OCI-LY1 (cell line): ENCODE results near the gene LRP5.
A peak's percentile ranks its signal among the peaks of the same experiment; 100 is the strongest.

Source experiments
- H2AFZ ChIP-seq: fragments of 200-600 bp; sonication (generic), shearing (Covaris generic); 2 replicates; pipeline ENCODE4 v1.6.0; 2014; ENCODE audit warnings: antibody characterized with exemption, mild to moderate bottlenecking, low read length
- H3F3A ChIP-seq: fragments of 200-600 bp; sonication (generic), shearing (Covaris generic); 2 replicates; pipeline ENCODE4 v1.6.0; 2014; ENCODE audit warnings: mild to moderate bottlenecking, antibody characterized with exemption, low read length, moderate library complexity; ENCODE audit not compliant: insufficient read depth
- H3K27ac ChIP-seq: fragments of 200-600 bp; sonication (generic); 2 replicates; pipeline ENCODE4 v1.5.1; 2014; ENCODE audit warnings: low read length, mixed run types, mild to moderate bottlenecking, low read depth; ENCODE audit not compliant: poor library complexity, severe bottlenecking
- H3K27me3 ChIP-seq: fragments of 200-600 bp; sonication (generic); 2 replicates; pipeline ENCODE4 v1.6.0; 2014; ENCODE audit warnings: antibody characterized with exemption, mild to moderate bottlenecking, low read length, moderate library complexity; ENCODE audit not compliant: insufficient read depth
- H3K36me3 ChIP-seq: fragments of 200-600 bp; sonication (generic); 2 replicates; pipeline ENCODE4 v1.6.1; 2014; ENCODE audit warnings: mild to moderate bottlenecking, antibody characterized with exemption, low read length, moderate library complexity, mixed read lengths; ENCODE audit not compliant: insufficient read depth
- H3K4me1 ChIP-seq: fragments of 200-600 bp; sonication (generic); 2 replicates; pipeline ENCODE4 v1.5.1; 2014; ENCODE audit warnings: mild to moderate bottlenecking, low read length, moderate library complexity; ENCODE audit not compliant: insufficient read depth, severe bottlenecking
- H3K4me2 ChIP-seq: fragments of 200-600 bp; sonication (generic), shearing (Covaris generic); 2 replicates; pipeline ENCODE4 v1.6.1; 2014; ENCODE audit warnings: low read length
- H3K4me3 ChIP-seq: fragments of 200-600 bp; sonication (generic); 2 replicates; pipeline ENCODE4 v1.5.1; 2014; ENCODE audit warnings: low read length, low read depth, mild to moderate bottlenecking, mixed read lengths; ENCODE audit not compliant: poor library complexity, severe bottlenecking
- H3K79me2 ChIP-seq: fragments of 200-600 bp; shearing (Covaris generic); 2 replicates; pipeline ENCODE4 v1.6.1; 2016; ENCODE audit warnings: mixed run types, low read length, mixed read lengths; ENCODE audit not compliant: insufficient read depth
- H3K9ac ChIP-seq: fragments of 200-600 bp; sonication (generic), shearing (Covaris generic); 2 replicates; pipeline ENCODE4 v1.6.1; 2014; ENCODE audit warnings: mild to moderate bottlenecking, low read length, mixed read lengths
- H3K9me2 ChIP-seq: fragments of 200-600 bp; sonication (generic), shearing (Covaris generic); 2 replicates; pipeline ENCODE4 v1.6.1; 2014; ENCODE audit warnings: low read depth, mild to moderate bottlenecking, low read length, mixed read lengths
- H3K9me3 ChIP-seq: fragments of 200-600 bp; shearing (Covaris generic); 2 replicates; pipeline ENCODE4 v1.6.1; 2014; ENCODE audit warnings: low read length, mixed read lengths
- H4K20me1 ChIP-seq: fragments of 200-600 bp; sonication (generic), shearing (Covaris generic); 2 replicates; pipeline ENCODE4 v1.6.0; 2016; ENCODE audit warnings: mild to moderate bottlenecking, low read length; ENCODE audit not compliant: insufficient read depth
- EZH2 ChIP-seq: fragments of 200-600 bp; sonication (generic), shearing (Covaris generic); IDR thresholded peaks from 2 replicates; pipeline ENCODE4 v1.8.0; 2017; ENCODE audit warnings: borderline replicate concordance, mixed run types, mild to moderate bottlenecking, antibody characterized with exemption, low read length, moderate library complexity, mixed read lengths
- TF ChIP-seq, protein P1 (sequence below): fragments of 200-600 bp; sonication (generic), shearing (Covaris generic); IDR thresholded peaks from 2 replicates; pipeline ENCODE4 v1.5.1; 2017; ENCODE audit warnings: mild to moderate bottlenecking, antibody characterized with exemption, low read length, moderate library complexity, mixed read lengths

Gene LRP5

GRCh38 chr11:68297052-68297378, 15.4 kb upstream of the LRP5 start:
- H3K4me2 ChIP-seq: no peak overlapping the region
- TF ChIP-seq EZH2: no peak
- TF ChIP-seq, protein P1, sequence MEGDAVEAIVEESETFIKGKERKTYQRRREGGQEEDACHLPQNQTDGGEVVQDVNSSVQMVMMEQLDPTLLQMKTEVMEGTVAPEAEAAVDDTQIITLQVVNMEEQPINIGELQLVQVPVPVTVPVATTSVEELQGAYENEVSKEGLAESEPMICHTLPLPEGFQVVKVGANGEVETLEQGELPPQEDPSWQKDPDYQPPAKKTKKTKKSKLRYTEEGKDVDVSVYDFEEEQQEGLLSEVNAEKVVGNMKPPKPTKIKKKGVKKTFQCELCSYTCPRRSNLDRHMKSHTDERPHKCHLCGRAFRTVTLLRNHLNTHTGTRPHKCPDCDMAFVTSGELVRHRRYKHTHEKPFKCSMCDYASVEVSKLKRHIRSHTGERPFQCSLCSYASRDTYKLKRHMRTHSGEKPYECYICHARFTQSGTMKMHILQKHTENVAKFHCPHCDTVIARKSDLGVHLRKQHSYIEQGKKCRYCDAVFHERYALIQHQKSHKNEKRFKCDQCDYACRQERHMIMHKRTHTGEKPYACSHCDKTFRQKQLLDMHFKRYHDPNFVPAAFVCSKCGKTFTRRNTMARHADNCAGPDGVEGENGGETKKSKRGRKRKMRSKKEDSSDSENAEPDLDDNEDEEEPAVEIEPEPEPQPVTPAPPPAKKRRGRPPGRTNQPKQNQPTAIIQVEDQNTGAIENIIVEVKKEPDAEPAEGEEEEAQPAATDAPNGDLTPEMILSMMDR: no peak
- no peaks in the 10 kb centered on the region for H3F3A ChIP-seq
- no peak overlapping the region for H3K4me3 ChIP-seq
- no peak overlapping the region for H2AFZ ChIP-seq
- H3K27me3 ChIP-seq: peaks cover under 1% of the 10 kb centered on the region; the same call in 1 of the 2 replicates
- H4K20me1 ChIP-seq: no peaks in the 10 kb centered on the region
- H3K4me1 ChIP-seq: peaks cover 5% of the 10 kb centered on the region
- no peaks in the 10 kb centered on the region for H3K9me2 ChIP-seq
- H3K36me3 ChIP-seq: no peaks in the 10 kb centered on the region
- H3K27ac ChIP-seq: no peak overlapping the region
- H3K9ac ChIP-seq: no peak overlapping the region
- H3K79me2 ChIP-seq: no peaks in the 10 kb centered on the region
- H3K9me3 ChIP-seq: no peaks in the 10 kb centered on the region

DNA sequence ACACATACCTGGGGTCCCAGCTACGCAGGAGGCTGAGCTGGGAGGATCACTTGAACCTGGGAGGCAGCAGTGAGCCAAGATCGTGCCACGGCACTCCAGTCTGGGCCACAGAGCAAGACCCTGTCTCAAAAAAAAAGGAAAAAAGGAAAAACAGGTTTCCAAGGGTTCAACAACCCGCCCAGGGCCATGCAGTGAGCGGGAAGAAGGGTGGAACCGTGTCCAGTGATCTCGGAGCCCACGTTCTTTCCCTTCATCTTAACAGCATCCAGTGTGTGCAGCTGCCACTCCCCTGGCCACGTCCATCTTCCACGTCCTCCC, 14.9 kb upstream of the LRP5 start:
- Histone ChIP-seq H4K20me1 (no peaks in the 10 kb centered on the region), H3K9me2 (no peaks in the 10 kb centered on the region), H3K79me2 (no peaks in the 10 kb centered on the region), H3K9me3 (no peaks in the 10 kb centered on the region), H3K4me2 (no peak overlapping the region), H2AFZ (no peak overlapping the region), H3F3A (no peaks in the 10 kb centered on the region), H3K4me3 (no peak overlapping the region), H3K27ac (no peak overlapping the region), H3K9ac (no peak overlapping the region), H3K4me1 (peaks cover 5% of the 10 kb centered on the region), H3K27me3 (no peaks in the 10 kb centered on the region), H3K36me3 (no peaks in the 10 kb centered on the region)
- no peak for TF ChIP-seq EZH2
- TF ChIP-seq, protein P1: no peak

- no peak overlapping the region for H2AFZ ChIP-seq
Measured at GRCh38 chr11:68297812-68298658, 14.4 kb upstream of the LRP5 start.

More at GRCh38 chr11:68297812-68298658, 14.4 kb upstream of the LRP5 start:
- no peak overlapping the region for H3K27ac ChIP-seq
- no peaks in the 10 kb centered on the region for H3K36me3 ChIP-seq
- no peak overlapping the region for H3K9ac ChIP-seq
- no peaks in the 10 kb centered on the region for H3K9me3 ChIP-seq
- no peaks in the 10 kb centered on the region for H3F3A ChIP-seq
- H3K4me3 ChIP-seq: no peak overlapping the region
- peaks cover 5% of the 10 kb centered on the region for H3K4me1 ChIP-seq
- no peak overlapping the region for H3K4me2 ChIP-seq
- no peaks in the 10 kb centered on the region for H3K27me3 ChIP-seq
- H3K9me2 ChIP-seq: no peaks in the 10 kb centered on the region
- no peaks in the 10 kb centered on the region for H3K79me2 ChIP-seq
- H4K20me1 ChIP-seq: no peaks in the 10 kb centered on the region
- TF ChIP-seq, protein P1: peak; percentile 94
- TF ChIP-seq EZH2: no peak
